HG02678 (cell line): Measurements from ENCODE around the gene NLRP6.

Source experiments
- ATAC-seq: cut with Tn5 transposase; IDR thresholded peaks from one replicate; pipeline ENCODE4 v1.9.1; 2021; ENCODE audit warnings: mild to moderate bottlenecking, moderate library complexity; ENCODE audit not compliant: unreplicated experiment

The NLRP6 gene

GRCh38 chr11:292211-293121 is 14.3 kb downstream of the NLRP6 start:
- no peak for ATAC-seq

DNA sequence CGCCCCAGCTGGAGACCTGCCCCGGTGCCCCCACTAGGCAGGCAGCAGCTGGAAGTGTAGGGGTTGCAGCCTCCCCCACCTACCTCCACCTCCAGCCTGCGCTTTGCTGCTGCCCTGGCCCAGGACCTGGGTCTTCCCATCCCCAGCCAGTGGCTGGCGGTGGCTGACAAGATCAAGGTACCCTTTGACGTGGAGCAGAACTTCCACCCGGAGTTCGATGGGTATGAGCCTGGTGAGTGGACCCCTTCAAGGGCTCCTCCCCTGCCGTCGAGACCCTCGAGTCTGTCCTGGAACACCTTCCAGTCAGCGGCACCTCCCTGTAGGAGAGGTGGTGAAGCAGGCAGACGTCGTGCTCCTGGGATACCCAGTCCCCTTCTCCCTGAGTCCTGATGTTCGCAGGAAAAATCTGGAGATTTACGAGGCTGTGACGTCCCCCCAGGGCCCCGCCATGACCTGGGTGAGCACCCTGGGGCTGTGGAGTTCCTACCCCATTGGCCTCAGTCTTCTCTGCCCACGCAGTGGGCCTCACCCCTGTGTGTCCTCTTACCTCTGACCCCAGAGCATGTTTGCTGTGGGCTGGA is 15.2 kb downstream of the NLRP6 start:
- no peak for ATAC-seq

DNA sequence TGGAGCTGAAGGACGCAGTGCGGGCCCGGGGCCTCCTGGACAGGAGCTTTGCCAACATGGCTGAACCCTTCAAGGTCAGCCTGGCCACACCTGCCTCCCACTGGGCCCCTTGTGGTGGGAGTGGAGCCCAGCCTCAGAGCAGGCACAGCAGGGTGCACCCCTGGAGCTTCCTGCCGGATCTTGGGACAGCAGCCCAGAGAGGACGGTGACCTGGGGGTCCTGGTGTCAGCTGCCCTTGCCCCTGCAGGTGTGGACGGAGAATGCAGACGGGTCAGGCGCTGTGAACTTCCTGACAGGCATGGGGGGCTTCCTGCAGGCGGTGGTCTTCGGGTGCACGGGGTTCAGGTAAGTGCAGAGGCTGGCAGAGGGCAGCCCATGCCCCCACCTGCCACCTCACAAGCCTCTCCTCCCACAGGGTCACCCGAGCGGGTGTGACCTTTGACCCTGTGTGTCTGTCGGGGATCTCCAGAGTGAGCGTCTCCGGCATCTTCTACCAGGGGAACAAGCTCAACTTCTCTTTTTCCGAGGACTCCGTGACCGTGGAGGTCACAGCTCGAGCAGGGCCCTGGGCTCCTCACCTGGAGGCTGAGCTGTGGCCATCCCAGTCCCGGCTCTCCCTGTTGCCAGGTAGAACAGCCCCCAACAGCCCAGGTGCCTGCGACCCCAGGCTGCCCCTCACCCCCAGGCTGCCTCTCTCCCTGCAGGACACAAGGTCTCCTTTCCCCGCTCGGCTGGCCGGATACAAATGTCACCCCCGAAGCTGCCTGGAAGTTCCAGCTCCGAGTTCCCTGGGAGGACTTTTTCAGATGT is 15.8 kb downstream of the NLRP6 start:
- ATAC-seq, result no peak

DNA sequence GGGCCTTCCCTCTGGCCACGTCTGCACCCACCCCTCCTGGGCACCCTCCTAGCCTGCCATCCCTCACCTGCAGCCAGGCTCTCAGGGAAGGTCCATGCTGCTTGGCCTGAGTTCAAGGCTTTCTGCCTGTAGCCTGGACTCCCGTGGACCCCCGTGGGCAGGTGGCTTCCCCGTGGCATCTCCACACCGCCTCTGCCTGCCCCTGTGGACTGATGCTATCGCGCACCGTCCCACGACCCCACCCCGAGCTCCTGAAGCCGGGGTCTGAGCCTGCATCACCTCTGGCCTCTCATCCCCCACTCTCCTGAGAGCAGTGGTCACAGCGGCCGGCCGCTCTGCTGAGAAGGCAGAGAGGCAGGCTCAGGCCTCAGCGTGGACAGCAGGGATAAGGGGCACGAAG is 16.6 kb downstream of the NLRP6 start:
- ATAC-seq, result no peak

DNA sequence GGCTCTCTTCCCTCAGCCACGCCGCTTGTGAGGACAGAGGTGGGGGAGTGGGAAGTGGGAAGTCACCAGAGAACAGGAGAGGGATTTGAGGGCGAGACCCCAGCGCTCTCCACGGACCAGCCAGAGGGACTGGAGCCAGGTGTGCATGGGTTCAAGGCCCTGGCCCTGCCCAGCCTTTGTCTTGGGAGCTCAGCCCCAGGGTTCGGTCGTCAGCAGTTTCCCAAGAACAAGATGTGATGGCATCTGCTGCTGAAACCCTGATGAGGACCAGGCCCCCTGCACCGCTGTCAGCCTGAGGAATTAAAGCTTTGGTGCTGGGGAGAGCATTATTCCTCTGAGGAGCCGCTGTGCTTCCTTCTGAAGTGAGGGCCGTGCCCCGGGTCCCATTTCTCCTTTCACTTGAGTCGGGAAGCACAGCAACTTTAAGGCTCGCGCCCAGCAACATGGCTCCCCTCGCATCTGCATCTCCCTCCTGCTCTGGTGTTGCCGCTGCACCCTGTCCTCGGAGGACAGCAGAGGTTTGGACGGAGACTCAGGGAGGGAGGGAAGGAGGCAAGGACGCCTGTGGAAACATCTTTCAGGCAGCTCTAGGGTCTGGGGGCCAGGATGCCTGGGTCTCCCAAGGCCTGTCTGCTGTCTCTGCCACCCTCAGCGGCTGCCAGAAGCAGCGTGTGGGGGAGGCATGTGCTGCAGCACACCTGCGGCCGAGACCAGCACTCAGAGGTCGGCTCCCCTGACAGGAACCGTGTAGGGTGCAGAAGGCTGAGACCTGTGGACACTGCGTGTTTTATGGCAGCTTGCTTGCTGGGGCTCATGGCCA is 17.4 kb downstream of the NLRP6 start:
- no peak for ATAC-seq

- ATAC-seq, result no peak
These were observed 18.2 kb downstream of the NLRP6 start for GRCh38 chr11:296171-297050.

- ATAC-seq, result no peak
These were observed 18.9 kb downstream of the NLRP6 start for GRCh38 chr11:297051-297585.

DNA sequence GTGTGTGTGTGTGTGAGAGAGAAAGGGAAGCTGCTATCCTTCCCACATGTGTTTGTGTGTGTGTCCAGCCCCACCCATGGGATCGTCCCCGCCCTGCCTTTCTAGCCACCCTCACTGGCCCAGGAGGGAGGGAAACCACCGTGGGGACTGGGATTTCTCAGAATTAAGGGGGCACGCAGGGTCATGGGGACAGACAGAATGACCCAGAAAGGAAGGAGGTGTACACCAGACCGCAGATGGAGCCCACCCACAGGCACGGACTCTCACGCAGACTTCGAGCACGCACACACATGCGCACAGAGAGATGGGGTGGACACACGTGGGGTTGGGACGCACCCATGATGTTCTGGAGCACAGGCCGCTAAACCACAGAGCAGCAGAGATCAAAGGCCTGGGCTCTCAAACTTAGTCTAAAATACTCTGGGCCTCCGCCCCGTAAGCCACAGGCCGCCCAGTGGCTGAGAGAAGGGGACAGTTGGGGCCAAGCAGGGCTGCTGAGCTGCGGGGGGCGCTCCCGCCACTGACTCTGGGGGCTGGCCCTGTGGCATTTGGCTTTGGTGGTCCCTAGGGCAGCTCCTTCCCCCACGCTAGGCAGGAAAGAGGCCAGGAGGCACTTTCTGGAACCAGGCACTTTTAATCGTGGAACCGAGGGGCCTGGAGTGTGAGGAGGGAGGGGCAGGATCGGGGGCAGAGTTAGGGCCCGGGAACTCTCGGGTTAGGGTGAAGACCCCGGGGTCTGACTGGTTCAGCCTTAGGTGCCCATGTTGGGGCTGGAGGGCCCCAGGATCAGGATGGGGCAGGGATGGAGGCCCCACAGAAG is 19.6 kb downstream of the NLRP6 start:
- no peak for ATAC-seq

- ATAC-seq, result no peak
These were observed 20.3 kb downstream of the NLRP6 start for GRCh38 chr11:298406-299065.

DNA sequence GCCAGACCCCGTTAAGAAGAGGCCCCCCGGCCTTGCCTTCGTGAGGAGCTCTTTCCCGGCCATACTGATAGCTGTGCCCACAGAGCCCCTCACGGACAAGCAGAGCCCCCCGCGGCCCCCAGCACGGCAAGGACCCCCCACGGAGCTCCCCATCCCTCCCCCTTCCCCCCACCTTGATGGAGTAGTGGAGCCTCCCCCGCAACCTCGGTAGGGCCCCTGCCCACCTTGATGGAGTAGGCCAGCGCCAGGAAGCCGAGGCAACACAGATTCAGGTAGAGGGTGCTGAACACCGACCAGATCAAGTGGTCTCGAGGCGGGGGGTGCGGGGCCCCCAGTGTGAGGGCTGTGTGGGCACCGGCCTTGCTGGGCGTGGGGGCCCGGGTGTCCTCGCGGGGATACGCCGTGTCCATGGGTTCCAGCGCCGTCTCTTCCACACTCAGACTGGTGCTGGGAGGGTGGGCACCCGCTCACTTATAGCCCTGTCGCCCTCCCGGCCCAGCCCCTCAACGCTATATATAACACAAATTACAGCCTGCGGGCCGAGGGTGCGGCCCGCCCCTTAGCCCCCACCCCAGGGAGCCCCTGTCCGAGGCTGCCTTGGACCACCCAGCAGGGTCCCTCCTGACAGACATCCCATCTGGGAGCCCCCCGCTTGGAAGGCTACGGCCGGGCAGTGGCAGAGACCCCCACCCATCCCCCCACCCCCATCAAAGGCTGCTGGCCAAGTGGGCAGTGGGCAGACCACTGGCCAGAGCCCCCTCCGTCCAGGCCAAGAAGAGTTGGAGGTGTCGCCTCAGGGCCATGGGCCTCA is 21.1 kb downstream of the NLRP6 start, which contains the start of gene IFITM5:
Gene IFITM5 (minus strand): TSS at position 446 of the 811 bp plus-strand sequence. CDS start 36 bp downstream, at position 410.
- ATAC-seq, result no peak

DNA sequence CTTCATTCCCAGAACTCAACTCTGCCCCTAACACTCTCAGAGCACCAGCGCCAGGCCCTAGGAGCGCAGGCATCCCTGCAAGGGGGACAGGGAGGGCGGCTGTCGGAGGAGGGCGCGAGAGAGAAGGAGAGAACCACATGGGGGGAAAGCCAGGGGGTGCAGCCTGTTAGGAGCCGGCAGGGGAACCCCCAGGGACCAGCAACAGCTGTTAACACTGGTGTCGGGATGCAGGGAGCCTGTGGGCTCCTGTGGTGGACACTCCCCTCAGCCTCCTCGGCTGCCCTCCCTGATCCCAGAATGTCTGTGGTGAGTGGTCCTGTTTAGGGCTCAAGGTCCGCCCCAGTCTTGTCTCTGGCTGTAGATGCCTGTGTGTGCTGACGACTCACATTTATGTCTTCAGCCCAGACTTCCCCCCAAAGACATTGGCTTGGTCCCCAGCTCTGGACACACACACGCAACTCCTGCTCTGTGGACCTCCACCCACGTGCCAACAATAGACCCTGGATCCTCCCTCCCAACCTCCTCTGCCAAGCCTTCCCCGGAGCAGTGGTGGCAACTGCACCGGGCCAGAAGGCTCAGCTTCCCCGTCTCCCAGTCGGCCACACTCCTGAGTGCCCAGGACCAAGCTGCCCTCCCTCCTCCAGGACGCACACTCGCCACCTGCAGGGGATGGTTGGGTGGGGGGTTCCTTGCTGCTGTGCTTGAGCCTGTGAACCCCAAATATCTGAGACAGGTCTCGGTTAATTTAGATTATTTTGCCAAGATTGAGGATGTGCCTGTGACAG is 21.9 kb downstream of the NLRP6 start:
- no peak for ATAC-seq

GRCh38 chr11:303363-303762 is 25.2 kb downstream of the NLRP6 start:
- no peak for ATAC-seq

DNA sequence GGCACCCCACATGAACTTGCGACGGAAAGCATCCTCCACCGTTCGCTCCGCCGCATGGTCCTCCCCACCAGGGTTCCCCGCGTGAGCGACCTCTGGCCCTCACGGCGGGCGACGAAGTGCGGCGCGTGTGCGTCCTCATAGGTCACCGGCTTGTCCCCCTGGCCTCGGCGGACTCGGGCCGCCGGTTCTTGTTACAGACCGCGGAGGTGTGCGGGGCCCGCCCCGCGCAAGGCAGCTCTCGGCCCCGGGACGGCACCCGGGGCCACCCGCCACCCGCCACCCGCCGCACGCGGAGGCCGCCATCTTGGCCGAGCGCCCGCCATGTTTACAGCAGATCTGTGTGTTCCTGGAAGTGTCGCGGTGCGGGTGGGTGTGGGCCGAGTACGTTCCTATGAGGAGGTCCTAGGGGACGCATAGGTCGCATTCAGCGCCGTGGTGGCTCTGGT is 25.9 kb downstream of the NLRP6 start:
- no peak for ATAC-seq

- ATAC-seq, result no peak
These were observed 27.0 kb downstream of the NLRP6 start for GRCh38 chr11:304915-305843.

DNA sequence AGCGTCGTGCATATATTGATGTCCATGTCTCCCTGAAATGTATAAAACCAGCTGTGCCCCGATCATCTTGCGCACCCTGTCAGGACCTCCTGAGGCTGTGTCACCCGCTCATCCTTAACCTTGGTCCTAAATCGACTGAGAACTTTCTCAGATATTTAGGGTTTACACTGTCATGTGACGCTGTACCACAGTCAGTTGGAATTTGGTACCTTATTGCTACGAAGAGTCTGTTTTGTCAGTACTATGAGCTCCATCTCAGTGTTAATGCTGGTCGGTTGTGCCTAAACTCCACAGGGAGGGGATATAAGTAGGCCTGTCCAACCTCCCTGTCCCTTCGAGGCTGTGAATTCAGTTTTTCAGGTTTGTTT is 27.6 kb downstream of the NLRP6 start:
- ATAC-seq, result no peak
